Prostate gland (tissue), 2 donors: Measurements from ENCODE around the gene RGS2.

Source experiments
- POLR2A ChIP-seq: fragments of 450-650 bp; IDR thresholded peaks from one replicate; pipeline ENCODE4 v1.6.1; 2016; ENCODE audit warnings: antibody characterized with exemption, mild to moderate bottlenecking
- TF ChIP-seq, protein P1 (sequence below), 4 experiments: fragments of 200-600 bp in 2 of 4; fragments of 450-650 bp in 2 of 4; sonication (generic) in 2 of 4; IDR thresholded peaks; 1 replicate in 3 of 4; 2 replicates in 1 of 4; pipeline ENCODE4 v1.5.1; 2016 to 2019; ENCODE audit warnings: antibody characterized with exemption in 4 of 4, mild to moderate bottlenecking in 2 of 4, moderate library complexity in 2 of 4

DNA sequence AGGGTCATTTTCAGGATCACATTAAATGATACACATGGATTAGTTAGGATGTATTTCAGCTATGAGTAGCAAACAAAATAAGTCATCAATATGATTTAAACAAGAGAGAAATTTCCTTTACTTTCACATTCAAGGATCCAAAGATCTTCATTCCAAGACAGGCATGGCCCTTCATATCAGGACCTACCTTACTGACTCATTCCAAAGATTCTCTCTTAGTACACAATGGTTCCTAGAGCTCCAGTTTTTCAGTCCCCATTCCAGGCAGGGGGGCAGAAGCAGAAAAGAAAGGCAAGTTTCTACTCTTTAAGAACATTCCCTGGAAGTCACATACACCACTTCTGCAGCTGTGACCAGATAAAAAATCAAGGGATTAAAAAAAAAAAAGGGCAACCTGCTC is 23.7 kb downstream of the RGS2 start:
- TF ChIP-seq, protein P1, sequence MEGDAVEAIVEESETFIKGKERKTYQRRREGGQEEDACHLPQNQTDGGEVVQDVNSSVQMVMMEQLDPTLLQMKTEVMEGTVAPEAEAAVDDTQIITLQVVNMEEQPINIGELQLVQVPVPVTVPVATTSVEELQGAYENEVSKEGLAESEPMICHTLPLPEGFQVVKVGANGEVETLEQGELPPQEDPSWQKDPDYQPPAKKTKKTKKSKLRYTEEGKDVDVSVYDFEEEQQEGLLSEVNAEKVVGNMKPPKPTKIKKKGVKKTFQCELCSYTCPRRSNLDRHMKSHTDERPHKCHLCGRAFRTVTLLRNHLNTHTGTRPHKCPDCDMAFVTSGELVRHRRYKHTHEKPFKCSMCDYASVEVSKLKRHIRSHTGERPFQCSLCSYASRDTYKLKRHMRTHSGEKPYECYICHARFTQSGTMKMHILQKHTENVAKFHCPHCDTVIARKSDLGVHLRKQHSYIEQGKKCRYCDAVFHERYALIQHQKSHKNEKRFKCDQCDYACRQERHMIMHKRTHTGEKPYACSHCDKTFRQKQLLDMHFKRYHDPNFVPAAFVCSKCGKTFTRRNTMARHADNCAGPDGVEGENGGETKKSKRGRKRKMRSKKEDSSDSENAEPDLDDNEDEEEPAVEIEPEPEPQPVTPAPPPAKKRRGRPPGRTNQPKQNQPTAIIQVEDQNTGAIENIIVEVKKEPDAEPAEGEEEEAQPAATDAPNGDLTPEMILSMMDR (IDR thresholded peaks at IDR 0.05), result no peak
- TF ChIP-seq POLR2A, result no peak
